Transverse colon (tissue), 4 donors: ENCODE measurements around the gene DOCK9. TPM values are rescaled to one million over a fixed set of nuclear protein-coding genes. Genes with fewer than 3 reads are reported as not detected.

ENCODE experiments used
- DNase-seq: peaks from one replicate; pipeline ENCODE4 v3.0.0-alpha.2; 2019
- H3K27ac ChIP-seq, 4 donors: fragments of 200-600 bp; sonication (generic); 2 replicates each; pipeline ENCODE4 v1.5.1; 2016 to 2018; ENCODE audit warnings: inconsistent platforms in 4 of 4
- H3K27me3 ChIP-seq: fragments of 200-600 bp; sonication (generic); 2 replicates; pipeline ENCODE4 v1.5.1; 2017; ENCODE audit warnings: inconsistent platforms
- H3K36me3 ChIP-seq, 4 donors: fragments of 200-600 bp; sonication (generic); 2 replicates each; pipeline ENCODE4 v1.5.1; 2017 to 2019; ENCODE audit warnings: inconsistent platforms in 4 of 4
- H3K4me1 ChIP-seq, 4 donors: fragments of 200-600 bp; sonication (generic); 2 replicates each; pipeline ENCODE4 v1.5.1; 2017 to 2020; ENCODE audit warnings: inconsistent platforms in 4 of 4
- H3K4me3 ChIP-seq, 4 donors: fragments of 200-600 bp; sonication (generic); 1 replicate in 1 of 4; 2 replicates in 3 of 4; pipeline versions ENCODE4 v1.5.1 to v1.6.1; 2017 to 2019; ENCODE audit warnings: inconsistent platforms in 4 of 4
- H3K9me3 ChIP-seq, 2 donors: fragments of 200-600 bp; sonication (generic); 2 replicates each; pipeline ENCODE4 v1.5.1; 2017 to 2019; ENCODE audit warnings: inconsistent platforms in 2 of 2
- CTCF ChIP-seq, 5 experiments: fragments of 200-600 bp in 3 of 5; fragments of 450-650 bp in 2 of 5; sonication (generic) in 3 of 5; IDR thresholded peaks; 1 replicate in 2 of 5; 2 replicates in 3 of 5; pipeline ENCODE4 v1.5.1; 2016 to 2017; ENCODE audit warnings: antibody characterized with exemption in 5 of 5, inconsistent platforms in 3 of 5, mild to moderate bottlenecking in 2 of 5, moderate library complexity in 1 of 5
- EP300 ChIP-seq: sonication (generic); formaldehyde crosslinking; IDR thresholded peaks from one replicate; pipeline ENCODE4 v1.6.1; 2017; ENCODE audit warnings: antibody characterized with exemption, low read depth
- POLR2A ChIP-seq: fragments of 450-650 bp; IDR thresholded peaks from one replicate; pipeline ENCODE4 v1.6.1; 2016; ENCODE audit warnings: antibody characterized with exemption, mild to moderate bottlenecking, moderate library complexity
- POLR2AphosphoS5 ChIP-seq, 3 donors: sonication (generic); formaldehyde crosslinking; IDR thresholded peaks; one replicate each; pipeline ENCODE4 v1.6.1; 2016; ENCODE audit warnings: antibody characterized with exemption in 3 of 3
- WGBS, 2 donors: methylation state at CpG; one replicate each; pipeline ENCODE4 v1.1.5; 2018; ENCODE audit warnings: low coverage in 1 of 2; 5-methylcytosine and 5-hydroxymethylcytosine counted together
- in situ Hi-C, 4 donors: fragments of 200-750 bp; cut with MboI; loops; one replicate each; pipeline versions ENCODE4 v1.15.0 to v1.15.1; 2017; ENCODE audit warnings: low sequenced_read_pairs in 3 of 4, low pct_ligation_motif_present in 1 of 4, low pct_unique_long_range_greater_than_20kb in 1 of 4
- intact Hi-C: fragments of 100-400 bp; cut with DNase I; formaldehyde crosslinking; loops from one replicate; pipeline ENCODE4 v1.15.1; 2023; ENCODE audit warnings: low total_unique reads
- total RNA-seq, 4 donors: library from RNA; depleted of rRNA; stranded (reverse); fragments of >200 nt; gene quantifications; one replicate each; pipeline ENCODE4 v1.1.0, GENCODE V29; 2016

The DOCK9 gene
- total RNA-seq, 4 donors from 2014 or later: 44.5 to 120 (median 71.4) TPM

GRCh38 chr13:98783856-98784478 is 193.9 kb downstream of the DOCK9 start:
- DNase-seq: no peak
- Histone ChIP-seq H3K9me3 (no peaks in the 10 kb centered on the region), H3K27ac (no peak overlapping the region), H3K27me3 (no peaks in the 10 kb centered on the region), H3K4me1 (no peaks in the 10 kb centered on the region), H3K36me3 (no peaks in the 10 kb centered on the region), H3K4me3 (no peak overlapping the region)
- 84% methylated on average over 12 of the region's 12 CpGs; no CpG with 5 or more reads in 1 of the 2 donors for WGBS, 2 donors
- intact Hi-C loops (no loop called here), in situ Hi-C loops (no loop called here)
- TF ChIP-seq EP300 (no peak), POLR2A (no peak), POLR2AphosphoS5 (IDR thresholded peaks at IDR 0.05) (no peak), CTCF (IDR thresholded peaks at IDR 0.05) (no peak)

DNA sequence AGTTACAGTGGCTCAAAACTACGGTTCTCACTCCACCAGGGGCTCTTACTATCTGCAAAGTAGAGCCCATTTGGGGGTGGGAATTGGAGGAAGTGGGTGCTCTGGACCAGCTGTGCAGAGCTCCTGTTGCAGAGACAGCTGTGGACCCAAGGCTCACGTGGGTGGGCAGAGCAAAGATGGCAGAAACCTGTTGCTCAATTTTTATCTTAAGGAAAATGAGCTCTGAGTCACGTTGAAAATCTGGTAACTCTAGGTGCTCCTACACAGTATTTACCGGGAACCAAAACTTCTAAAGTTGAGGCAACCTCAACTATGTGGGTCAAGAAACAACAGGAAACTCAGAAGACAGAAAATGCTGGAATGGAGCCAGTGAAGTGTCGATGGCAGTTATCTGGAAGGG is 195.2 kb downstream of the DOCK9 start:
- no peak for TF ChIP-seq POLR2A
- no peak for TF ChIP-seq POLR2AphosphoS5 (IDR thresholded peaks at IDR 0.05)
- no peak for TF ChIP-seq EP300
- TF ChIP-seq CTCF (IDR thresholded peaks at IDR 0.05): no peak
- intact Hi-C loops (no loop called here), in situ Hi-C loops (no loop called here)
- Histone ChIP-seq H3K4me3 (no peak overlapping the region), H3K36me3 (no peaks in the 10 kb centered on the region), H3K27ac (no peak overlapping the region), H3K4me1 (no peaks in the 10 kb centered on the region), H3K27me3 (no peaks in the 10 kb centered on the region), H3K9me3 (no peaks in the 10 kb centered on the region)
- WGBS, 2 donors: 60% methylated on average over 4 to 5 of the region's 5 CpGs
- no peak for DNase-seq

DNA sequence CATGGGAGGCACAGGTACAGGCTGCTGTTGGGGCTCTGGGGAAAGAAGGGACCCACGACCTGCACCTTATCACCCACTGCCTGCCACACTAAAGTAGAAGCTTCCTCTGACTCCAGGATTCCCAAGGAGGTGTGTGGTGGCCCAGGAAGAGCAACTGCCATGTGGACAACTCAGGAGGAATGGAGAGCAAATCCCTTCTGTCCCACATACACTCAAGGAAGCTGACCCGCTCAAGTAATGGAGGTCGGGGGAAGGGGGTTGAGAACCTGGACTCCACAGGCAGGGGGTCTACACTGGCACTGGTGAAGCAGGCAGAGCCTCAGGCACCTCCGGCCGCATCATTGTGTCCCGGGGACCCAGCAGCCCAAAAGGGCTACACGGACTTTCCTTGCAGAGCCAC is 196.0 kb downstream of the DOCK9 start:
- H3K9me3 ChIP-seq: no peaks in the 10 kb centered on the region
- in situ Hi-C loops: no loop called here
- no peaks in the 10 kb centered on the region for H3K4me1 ChIP-seq
- H3K4me3 ChIP-seq: no peak overlapping the region
- no peaks in the 10 kb centered on the region for H3K27me3 ChIP-seq
- TF ChIP-seq POLR2A: no peak
- intact Hi-C loops: no loop called here
- H3K36me3 ChIP-seq: no peaks in the 10 kb centered on the region
- 81% methylated on average over 7 of the region's 7 CpGs; no CpG with 5 or more reads in 1 of the 2 donors for WGBS, 2 donors
- no peak for DNase-seq
- no peak overlapping the region for H3K27ac ChIP-seq

DNA sequence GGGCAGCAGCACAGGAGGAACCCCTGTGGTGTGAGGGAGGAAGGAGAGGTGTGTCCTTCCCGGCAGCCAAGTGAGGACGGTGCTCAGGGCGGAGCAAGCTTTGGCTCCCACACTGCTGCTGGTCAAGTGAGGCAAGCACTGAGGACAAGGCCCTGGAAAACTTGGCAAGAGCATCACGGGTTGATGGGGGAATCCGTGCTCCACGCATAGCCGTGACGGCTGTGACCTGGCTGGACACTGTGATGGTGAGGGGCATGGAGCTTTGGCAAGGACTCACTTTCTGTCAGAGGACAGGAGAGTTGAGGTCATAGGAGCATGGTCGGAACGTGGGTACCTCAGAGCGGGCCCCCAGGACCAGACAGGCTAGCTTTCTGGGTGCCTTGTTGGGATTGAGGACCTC is 196.4 kb downstream of the DOCK9 start:
- in situ Hi-C loops (no loop called here), intact Hi-C loops (no loop called here)
- Histone ChIP-seq H3K27ac (no peak overlapping the region), H3K4me3 (no peak overlapping the region), H3K4me1 (no peaks in the 10 kb centered on the region), H3K36me3 (no peaks in the 10 kb centered on the region), H3K9me3 (no peaks in the 10 kb centered on the region), H3K27me3 (no peaks in the 10 kb centered on the region)
- TF ChIP-seq CTCF (IDR thresholded peaks at IDR 0.05) (no peak), POLR2A (no peak), EP300 (no peak), POLR2AphosphoS5 (IDR thresholded peaks at IDR 0.05) (no peak)
- WGBS, 2 donors: 77 to 80% methylated on average over 1 to 11 of the region's 11 CpGs
- no peak for DNase-seq

- Histone ChIP-seq H3K27ac (no peak overlapping the region), H3K9me3 (no peaks in the 10 kb centered on the region), H3K4me3 (no peak overlapping the region), H3K4me1 (no peaks in the 10 kb centered on the region), H3K27me3 (no peaks in the 10 kb centered on the region), H3K36me3 (no peaks in the 10 kb centered on the region)
- DNase-seq: no peak
- TF ChIP-seq POLR2A: no peak
- no peak for TF ChIP-seq EP300
- no peak for TF ChIP-seq POLR2AphosphoS5 (IDR thresholded peaks at IDR 0.05)
- no peak for TF ChIP-seq CTCF (IDR thresholded peaks at IDR 0.05)
- in situ Hi-C loops: no loop called here
- intact Hi-C loops: no loop called here
- 69 to 74% methylated on average over 7 to 11 of the region's 11 CpGs for WGBS, 2 donors
Observed at GRCh38 chr13:98781045-98781444, 196.8 kb downstream of the DOCK9 start.
